Testis (tissue), 2 donors: ENCODE results near the gene DDX54.

Experiments used
- POLR2A ChIP-seq: fragments of 450-650 bp; IDR thresholded peaks from one replicate; pipeline ENCODE4 v1.6.1; 2017; ENCODE audit warnings: antibody characterized with exemption, mild to moderate bottlenecking, moderate library complexity
- TF ChIP-seq, protein P1 (sequence below), 3 experiments: fragments of 450-650 bp in 2 of 3; fragments of 200-600 bp in 1 of 3; sonication (generic) in 1 of 3; IDR thresholded peaks; one replicate each; pipeline ENCODE4 v1.5.1; 2016 to 2019; ENCODE audit warnings: antibody characterized with exemption in 3 of 3, mild to moderate bottlenecking in 2 of 3, moderate library complexity in 1 of 3

DNA sequence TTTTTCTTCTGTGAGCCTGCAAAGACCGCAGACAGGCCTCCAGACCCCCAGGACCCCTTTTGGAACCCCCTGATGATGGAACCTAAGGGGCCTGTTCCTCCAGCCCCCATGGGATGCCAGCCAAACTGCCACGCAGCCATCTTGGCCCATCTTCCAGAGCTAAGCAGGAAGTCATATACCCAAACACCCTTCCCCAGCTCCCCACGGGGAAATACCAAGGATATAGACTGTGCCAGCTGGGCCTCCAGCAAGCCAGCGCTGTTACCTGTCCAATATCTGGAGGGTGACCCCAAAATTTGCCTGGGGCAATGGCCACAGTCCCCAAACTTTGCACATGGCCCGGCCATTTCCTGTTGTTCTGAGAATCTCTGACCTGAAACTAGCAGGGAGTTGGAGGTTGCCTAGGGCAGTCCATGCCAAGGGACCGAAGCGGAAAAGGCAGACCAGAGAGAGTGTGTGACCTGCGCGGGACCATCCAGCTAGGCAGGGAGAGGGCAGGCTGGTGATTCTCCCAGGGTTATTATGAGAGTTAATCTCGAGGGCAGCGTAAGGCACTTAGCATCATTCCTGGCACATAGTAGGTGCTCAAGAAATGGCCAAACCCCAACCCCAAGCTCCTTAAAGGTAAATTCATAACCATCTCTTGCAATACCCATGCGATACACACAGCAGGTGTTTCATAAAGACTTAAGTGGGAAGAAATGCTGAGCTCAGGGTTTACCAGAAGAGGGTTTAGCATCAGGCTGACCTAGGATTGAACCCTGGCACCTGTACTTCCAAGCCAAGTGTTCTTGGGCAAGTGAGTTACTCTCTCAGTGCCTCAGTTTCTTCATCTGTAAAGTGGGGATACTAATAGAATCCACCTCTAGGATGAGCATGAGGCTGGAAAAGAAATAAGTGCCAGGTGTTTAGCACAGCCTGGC, 47.2 kb downstream of the DDX54 start:
- TF ChIP-seq, protein P1, sequence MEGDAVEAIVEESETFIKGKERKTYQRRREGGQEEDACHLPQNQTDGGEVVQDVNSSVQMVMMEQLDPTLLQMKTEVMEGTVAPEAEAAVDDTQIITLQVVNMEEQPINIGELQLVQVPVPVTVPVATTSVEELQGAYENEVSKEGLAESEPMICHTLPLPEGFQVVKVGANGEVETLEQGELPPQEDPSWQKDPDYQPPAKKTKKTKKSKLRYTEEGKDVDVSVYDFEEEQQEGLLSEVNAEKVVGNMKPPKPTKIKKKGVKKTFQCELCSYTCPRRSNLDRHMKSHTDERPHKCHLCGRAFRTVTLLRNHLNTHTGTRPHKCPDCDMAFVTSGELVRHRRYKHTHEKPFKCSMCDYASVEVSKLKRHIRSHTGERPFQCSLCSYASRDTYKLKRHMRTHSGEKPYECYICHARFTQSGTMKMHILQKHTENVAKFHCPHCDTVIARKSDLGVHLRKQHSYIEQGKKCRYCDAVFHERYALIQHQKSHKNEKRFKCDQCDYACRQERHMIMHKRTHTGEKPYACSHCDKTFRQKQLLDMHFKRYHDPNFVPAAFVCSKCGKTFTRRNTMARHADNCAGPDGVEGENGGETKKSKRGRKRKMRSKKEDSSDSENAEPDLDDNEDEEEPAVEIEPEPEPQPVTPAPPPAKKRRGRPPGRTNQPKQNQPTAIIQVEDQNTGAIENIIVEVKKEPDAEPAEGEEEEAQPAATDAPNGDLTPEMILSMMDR (IDR thresholded peaks at IDR 0.05): no peak
- no peak for TF ChIP-seq POLR2A
